GM12878 (cell line): ENCODE results near the gene SOX12. TPM values are rescaled to one million over a fixed set of nuclear protein-coding genes. Genes with fewer than 3 reads are reported as not detected.

Experiments
- ATAC-seq: fragments of 200-7000 bp; cut with Tn5 transposase; 3 replicates; pipeline ENCODE4 v1.9.1; 2020; ENCODE audit warnings: mild to moderate bottlenecking, moderate library complexity
- BruUV-seq: library from RNA; stranded (reverse); fragments of 400-500 nt; replicated peaks from 2 replicates; lab custom pipeline; 2021; lab: Mats Ljungman, UMichigan
- CTCF ChIA-PET: fragments of 300-600 bp; sonication (Branson Sonifier 250); formaldehyde crosslinking; extraction: SDS; loops from one replicate; lab custom pipeline; 2021; ENCODE audit warnings: inconsistent platforms; lab: Yijun Ruan, JAX
- POLR2A ChIA-PET: fragments of 350-600 bp; formaldehyde crosslinking; extraction: SDS; loops from one replicate; lab custom pipeline; 2021; ENCODE audit warnings: inconsistent platforms; lab: Charles Lee
- RAD21 ChIA-PET: fragments of 300-600 bp; sonication (Branson Sonifier 250); formaldehyde crosslinking; loops from one replicate; lab custom pipeline; 2023; ENCODE audit warnings: antibody characterized with exemption; ENCODE audit not compliant: unreplicated experiment; lab: Charles Lee
- SMC1A ChIA-PET: fragments of 300-600 bp; sonication (Branson Sonifier 250); formaldehyde crosslinking; loops from one replicate; lab custom pipeline; 2023; ENCODE audit not compliant: unreplicated experiment, uncharacterized antibody; lab: Charles Lee
- DNase-seq: peaks from one replicate; pipeline ENCODE4 v3.0.0-alpha.2; 2011; ENCODE audit warnings: low read depth, low spot score
- FAIRE-seq: peaks from 3 replicates; lab custom pipeline; 2011; peaks lifted over from hg19 to GRCh38; lab: Jason Lieb, UNC
- H2AFZ ChIP-seq: 2 replicates; pipeline ENCODE4 v1.6.0; 2011; ENCODE audit warnings: low read depth, low read length, control low read depth; ENCODE audit not compliant: control insufficient read depth
- H3K27ac ChIP-seq: 2 replicates; pipeline ENCODE4 v1.5.1; 2011; ENCODE audit warnings: control low read depth; ENCODE audit not compliant: control insufficient read depth, insufficient read depth
- H3K27me3 ChIP-seq, 2 experiments: replicated peaks in 1 of 2; 2 replicates each; pipeline versions ENCODE4 v1.6.0 to v1.6.1; 2011; ENCODE audit warnings: low read length in 1 of 2; ENCODE audit not compliant: control insufficient read depth in 2 of 2, insufficient read depth in 2 of 2
- H3K36me3 ChIP-seq, 2 experiments: 2 replicates each; pipeline ENCODE4 v1.5.1; 2011; ENCODE audit warnings: low read length in 1 of 2; ENCODE audit not compliant: control insufficient read depth in 2 of 2, insufficient read depth in 2 of 2
- H3K4me1 ChIP-seq: 2 replicates; pipeline ENCODE4 v1.6.1; 2011; ENCODE audit warnings: mild to moderate bottlenecking, low read length, moderate library complexity, mixed read lengths; ENCODE audit not compliant: control insufficient read depth, insufficient read depth
- H3K4me2 ChIP-seq: 2 replicates; pipeline ENCODE4 v1.6.0; 2011; ENCODE audit warnings: control low read depth; ENCODE audit not compliant: control insufficient read depth, insufficient read depth
- H3K4me3 ChIP-seq: fragments of 200-600 bp; sonication (generic); 2 replicates; pipeline ENCODE4 v1.5.1; 2016
- H3K79me2 ChIP-seq: 2 replicates; pipeline ENCODE4 v1.6.0; 2011; ENCODE audit warnings: low read length; ENCODE audit not compliant: control insufficient read depth, insufficient read depth
- H3K9ac ChIP-seq: 2 replicates; pipeline ENCODE4 v1.8.0; 2011; ENCODE audit warnings: low read length, control low read depth, mixed read lengths; ENCODE audit not compliant: control insufficient read depth, insufficient read depth
- H3K9me3 ChIP-seq: replicated peaks from 3 replicates; pipeline ENCODE4 v1.5.1; 2011; ENCODE audit warnings: mild to moderate bottlenecking, low read length; ENCODE audit not compliant: control insufficient read depth, insufficient read depth
- H4K20me1 ChIP-seq: 2 replicates; pipeline ENCODE4 v1.6.0; 2011; ENCODE audit not compliant: control insufficient read depth, insufficient read depth
- CREB1 ChIP-seq: IDR thresholded peaks from 2 replicates; pipeline ENCODE4 v1.6.1; 2012; ENCODE audit warnings: low read depth, mild to moderate bottlenecking, inconsistent platforms
- CREM ChIP-seq: IDR thresholded peaks from 2 replicates; pipeline ENCODE4 v1.6.1; 2014; ENCODE audit warnings: antibody characterized with exemption, low read depth
- CTCF ChIP-seq, 3 experiments: IDR thresholded peaks in 2 of 3; conservative IDR thresholded peaks in 1 of 3; 2 replicates each; pipeline ENCODE4 v1.5.1; 2011; ENCODE audit warnings: low read depth in 3 of 3, low read length in 3 of 3, mild to moderate bottlenecking in 3 of 3, control low read depth in 2 of 3, moderate library complexity in 2 of 3, inconsistent platforms in 1 of 3, mixed read lengths in 1 of 3; ENCODE audit not compliant: control insufficient read depth in 2 of 3, insufficient read depth in 1 of 3; ENCODE audit errors: extremely low read depth in 1 of 3
- EGR1 ChIP-seq, 2 experiments: IDR thresholded peaks; 1 replicate in 1 of 2; 2 replicates in 1 of 2; pipeline ENCODE4 v1.6.1; 2011 to 2012; ENCODE audit warnings: low read depth in 2 of 2, low read length in 2 of 2, borderline replicate concordance in 1 of 2, mild to moderate bottlenecking in 1 of 2, moderate library complexity in 1 of 2
- FOXM1 ChIP-seq: IDR thresholded peaks from 2 replicates; pipeline ENCODE4 v1.6.1; 2012; ENCODE audit warnings: low read depth, mild to moderate bottlenecking, inconsistent platforms, low read length, moderate library complexity
- HDAC2 ChIP-seq: fragments of 200-600 bp; sonication (generic); IDR thresholded peaks from 2 replicates; pipeline ENCODE4 v1.6.1; 2017
- JUND ChIP-seq: IDR thresholded peaks from 2 replicates; pipeline ENCODE4 v1.6.1; 2012; ENCODE audit warnings: low read depth, mild to moderate bottlenecking, low read length, improper control_type of control experiment, moderate library complexity
- MTA2 ChIP-seq: fragments of 450-650 bp; IDR thresholded peaks from 2 replicates; pipeline ENCODE4 v1.6.1; 2016; ENCODE audit warnings: low read depth, mild to moderate bottlenecking, moderate library complexity
- MXI1 ChIP-seq: fragments of 150-350 bp; IDR thresholded peaks from 2 replicates; pipeline ENCODE4 v1.6.1; 2011; ENCODE audit warnings: low read depth, mild to moderate bottlenecking, inconsistent platforms, low read length, improper control_type of control experiment
- NFIC ChIP-seq: IDR thresholded peaks from 2 replicates; pipeline ENCODE4 v1.6.1; 2012; ENCODE audit warnings: low read depth, mild to moderate bottlenecking, inconsistent platforms, low read length, moderate library complexity
- PML ChIP-seq: IDR thresholded peaks from 2 replicates; pipeline ENCODE4 v1.6.1; 2012; ENCODE audit warnings: low read length, inconsistent platforms
- POLR2A ChIP-seq: IDR thresholded peaks from 2 replicates; pipeline ENCODE4 v1.6.1; 2011; ENCODE audit warnings: low read depth, mild to moderate bottlenecking, low read length
- RAD51 ChIP-seq: fragments of 450-650 bp; IDR thresholded peaks from 2 replicates; pipeline ENCODE4 v1.6.1; 2016; ENCODE audit warnings: moderate library complexity, mild to moderate bottlenecking, inconsistent platforms
- RB1 ChIP-seq: fragments of 450-650 bp; formaldehyde crosslinking; IDR thresholded peaks from 2 replicates; pipeline ENCODE4 v1.6.1; 2017; ENCODE audit warnings: mild to moderate bottlenecking, borderline replicate concordance
- RBBP5 ChIP-seq: fragments of 200-600 bp; sonication (generic); conservative IDR thresholded peaks from 2 replicates; pipeline ENCODE4 v1.6.1; 2016
- RCOR1 ChIP-seq: conservative IDR thresholded peaks from 2 replicates; pipeline ENCODE4 v1.6.1; 2012; ENCODE audit warnings: low read depth, low read length, improper control_type of control experiment
- SMAD1 ChIP-seq: fragments of 450-650 bp; IDR thresholded peaks from 2 replicates; pipeline ENCODE4 v1.6.1; 2018; ENCODE audit warnings: mild to moderate bottlenecking, low read depth; ENCODE audit not compliant: partially characterized antibody
- SMC3 ChIP-seq: IDR thresholded peaks from 2 replicates; pipeline ENCODE4 v1.6.1; 2011; ENCODE audit warnings: low read length, improper control_type of control experiment, borderline replicate concordance
- SPI1 ChIP-seq: IDR thresholded peaks from 2 replicates; pipeline ENCODE4 v1.6.1; 2011; ENCODE audit warnings: low read depth, mild to moderate bottlenecking, low read length, moderate library complexity, borderline replicate concordance; ENCODE audit not compliant: insufficient read depth
- STAT1 ChIP-seq: fragments of 450-650 bp; conservative IDR thresholded peaks from 2 replicates; pipeline ENCODE4 v1.6.1; 2014; ENCODE audit warnings: antibody characterized with exemption, mild to moderate bottlenecking
- TBL1XR1 ChIP-seq: IDR thresholded peaks from 2 replicates; pipeline ENCODE4 v1.6.1; 2012; ENCODE audit warnings: low read depth, low read length, improper control_type of control experiment
- TCF3 ChIP-seq: IDR thresholded peaks from 2 replicates; pipeline ENCODE4 v1.6.1; 2012; ENCODE audit warnings: low read depth, mild to moderate bottlenecking, low read length, borderline replicate concordance; ENCODE audit not compliant: insufficient read depth
- YY1 ChIP-seq: IDR thresholded peaks from 2 replicates; pipeline ENCODE4 v1.6.1; 2011; ENCODE audit warnings: low read depth, mild to moderate bottlenecking, low read length
- ZNF217 ChIP-seq: fragments of 450-650 bp; IDR thresholded peaks from 2 replicates; pipeline ENCODE4 v1.6.1; 2017; ENCODE audit warnings: antibody characterized with exemption, mild to moderate bottlenecking
- ZNF24 ChIP-seq: fragments of 450-650 bp; IDR thresholded peaks from 2 replicates; pipeline ENCODE4 v1.6.1; 2017; ENCODE audit warnings: antibody characterized with exemption, mild to moderate bottlenecking
- ZNF622 ChIP-seq: fragments of 450-650 bp; IDR thresholded peaks from 2 replicates; pipeline ENCODE4 v1.6.1; 2017; ENCODE audit warnings: mild to moderate bottlenecking, inconsistent platforms
- WGBS: methylation state at CpG from one replicate; pipeline ENCODE4 v1.1.6; 2016; ENCODE audit warnings: low lambda C conversion rate; ENCODE audit not compliant: insufficient replicate concordance, insufficient coverage; ENCODE audit errors: missing lambda C conversion rate; 5-methylcytosine and 5-hydroxymethylcytosine counted together
- in situ Hi-C: fragments of 300-500 bp; cut with MboI; formaldehyde crosslinking; loops from 9 replicates; pipeline ENCODE4 v1.14.3; 2018; ENCODE audit warnings: mixed read lengths
- intact Hi-C: fragments of 100-400 bp; cut with micrococcal nuclease; formaldehyde crosslinking; loops from one replicate; pipeline ENCODE4 v1.14.2; 2022; ENCODE audit not compliant: unreplicated experiment
- polyA plus RNA-seq, 11 experiments: library from polyadenylated mRNA; depleted of rRNA in 4 of 11; unstranded in 6 of 11; stranded (reverse) in 5 of 11; fragments of >200 nt; fragmentation: Nextera tagmentation in 4 of 11; fragmentation: Illumina TruSeq in 1 of 11; extraction: Ambion mirVana in 4 of 11; extraction: Trizol in 1 of 11; gene quantifications; 1 replicate in 1 of 11; 2 replicates in 10 of 11; pipeline versions ENCODE4 v1.2.1 to v1.2.3, GENCODE V29; 2011 to 2016; ENCODE audit warnings: inconsistent platforms in 2 of 11, missing spikeins in 2 of 11, low read depth in 1 of 11
- total RNA-seq, 4 experiments: library from RNA; depleted of rRNA in 3 of 4; stranded (reverse); fragments of >200 nt in 3 of 4; fragmentation: Illumina TruSeq in 1 of 4; extraction: Trizol in 1 of 4; gene quantifications; 2 replicates each; pipeline versions ENCODE4 v1.2.1 to v1.2.3, GENCODE V29; 2013 to 2021

Gene SOX12
- total and polyA plus RNA-seq, 10 of the 15 experiments (the other 5 are each of a cell fraction or from before 2014, with no cell fraction given) = 0.50 to 17.9 (median 1.4) TPM

DNA sequence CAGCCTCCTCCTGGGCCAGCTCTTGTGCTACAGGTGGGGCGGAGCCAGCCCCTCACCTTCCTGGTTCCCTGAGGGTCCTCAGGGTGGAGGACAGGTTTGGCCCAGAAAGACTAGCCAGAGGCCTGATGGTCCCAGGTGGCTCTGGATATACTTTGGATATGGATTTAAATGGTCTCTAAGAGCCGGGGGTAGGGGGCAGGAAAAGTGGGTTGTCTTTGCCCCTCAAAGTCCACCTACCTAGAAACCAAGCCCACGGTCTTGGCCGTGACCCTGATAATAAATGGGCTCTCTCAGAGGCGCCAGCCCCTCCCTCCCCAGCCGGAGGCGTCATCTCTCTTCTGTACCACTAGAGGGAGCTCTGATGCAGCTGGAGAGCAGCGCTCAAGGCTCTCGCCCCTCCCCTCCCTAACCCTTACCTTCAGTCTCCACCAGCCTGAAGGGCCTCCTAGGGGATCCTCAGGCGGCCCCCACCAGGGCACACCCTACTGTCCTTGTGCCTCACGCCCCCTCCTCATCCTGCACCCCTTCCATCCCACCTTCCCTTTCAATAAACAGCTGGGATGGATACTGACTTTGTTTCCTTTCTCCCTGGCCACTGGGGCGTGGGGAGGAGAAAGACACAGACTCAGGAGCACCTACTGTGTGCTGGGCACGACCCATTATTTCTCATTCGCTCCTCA, 29.1 kb downstream of the SOX12 start:
- SMC1A ChIA-PET = interaction anchor here (0.7 to 1.7 kb wide), 7 partner anchors 17 to 291 kb away, joined by 3 to 9 read pairs (median 3); no protein-coding TSS in a partner anchor
- no peaks in the 10 kb centered on the region for H3K4me1 ChIP-seq
- FAIRE-seq (peak; percentile 94), DNase-seq (no peak), ATAC-seq (peak; percentile 100)
- intact Hi-C loops (loop anchor here (1.0 to 5.0 kb wide), 7 partner anchors 77 to 385 kb away; partner anchors contain the start of genes CSNK2A1 and TBC1D20), in situ Hi-C loops (loop anchor here (5.0 to 10.0 kb wide), 3 partner anchors 123 to 380 kb away; no protein-coding TSS in a partner anchor)
- H3K4me3 ChIP-seq = no peak overlapping the region
- no peaks in the 10 kb centered on the region; a peak in 2 of 4 replicates for H3K36me3 ChIP-seq
- no TSS peak for BruUV-seq
- no peaks in the 10 kb centered on the region for H3K79me2 ChIP-seq
- H2AFZ ChIP-seq = no peak overlapping the region
- RAD21 ChIA-PET = interaction anchor here (0.9 to 2.9 kb wide), 12 partner anchors 8 to 382 kb away, joined by 3 to 10 read pairs (median 4); partner anchors contain the start of gene CSNK2A1
- CTCF ChIA-PET = interaction anchor here (0.6 to 3.6 kb wide), 32 partner anchors 9 to 385 kb away, joined by 3 to 41 read pairs (median 3); no protein-coding TSS in a partner anchor
- WGBS = 8% methylated on average over 14 of the region's 14 CpGs
- no peaks in the 10 kb centered on the region for H3K9me3 ChIP-seq
- no peak overlapping the region for H3K4me2 ChIP-seq
- H3K27ac ChIP-seq = no peak overlapping the region
- no peak overlapping the region for H3K9ac ChIP-seq
- no peaks in the 10 kb centered on the region; the same call in 1 of the 2 replicates for H4K20me1 ChIP-seq
- POLR2A ChIA-PET = interaction anchor here (0.7 kb wide), 1 partner anchor 386 kb away, joined by 3 read pairs; no protein-coding TSS in a partner anchor
- H3K27me3 ChIP-seq = no peaks in the 10 kb centered on the region
- no peak for TF ChIP-seq STAT1
- 0 out of 2 replicates have a peak, but pooled peaks have one; percentile 33 for TF ChIP-seq CREB1
- no peak for TF ChIP-seq PML
- TF ChIP-seq RAD51 = no peak
- TF ChIP-seq SPI1 = no peak
- TF ChIP-seq FOXM1 = no peak
- TF ChIP-seq ZNF622 = no peak
- TF ChIP-seq JUND = 0 out of 2 replicates have a peak, but pooled peaks have one; percentile 15
- no peak for TF ChIP-seq RBBP5
- peak; percentile 44; the same call in 1 of the 2 replicates for TF ChIP-seq RB1
- no peak for TF ChIP-seq TCF3
- TF ChIP-seq MXI1 = no peak
- no peak for TF ChIP-seq TBL1XR1
- no peak for TF ChIP-seq ZNF24
- peak; percentile 91 for TF ChIP-seq SMC3
- TF ChIP-seq YY1 = peak; percentile 66
- TF ChIP-seq POLR2A = no peak
- peak; percentile 47; the same call in 1 of the 2 replicates for TF ChIP-seq CREM
- no peak for TF ChIP-seq NFIC
- no peak for TF ChIP-seq EGR1 (IDR thresholded peaks at IDR 0.05; ENCODE audit: borderline replicate concordance in 1 of 2, low read depth in 2 of 2, low read length in 2 of 2)
- TF ChIP-seq SMAD1 = no peak
- no peak for TF ChIP-seq RCOR1
- peak; percentile 92 to 98 (median 94) for TF ChIP-seq CTCF (IDR thresholded peaks at IDR 0.05 in 2 of 3, conservative IDR thresholded peaks at IDR 0.05 in 1 of 3; ENCODE audit: control insufficient read depth in 2 of 3, extremely low read depth in 1 of 3, insufficient read depth in 1 of 3, low read depth in 3 of 3, low read length in 3 of 3)
- no peak for TF ChIP-seq HDAC2
- TF ChIP-seq MTA2 = no peak
- TF ChIP-seq ZNF217 = no peak
